VCaP (cell line): ENCODE results near the gene ORM2.
A peak's percentile ranks its signal among the peaks of the same experiment; 100 is the strongest.

ENCODE experiments used
- H3K27ac ChIP-seq: fragments of 450-650 bp; 2 replicates; pipeline ENCODE4 v1.5.1; 2017
- TF ChIP-seq, protein P1 (sequence below): fragments of 450-650 bp; conservative IDR thresholded peaks from 2 replicates; pipeline ENCODE4 v1.5.1; 2017; ENCODE audit warnings: mild to moderate bottlenecking, moderate library complexity

The ORM2 gene

DNA sequence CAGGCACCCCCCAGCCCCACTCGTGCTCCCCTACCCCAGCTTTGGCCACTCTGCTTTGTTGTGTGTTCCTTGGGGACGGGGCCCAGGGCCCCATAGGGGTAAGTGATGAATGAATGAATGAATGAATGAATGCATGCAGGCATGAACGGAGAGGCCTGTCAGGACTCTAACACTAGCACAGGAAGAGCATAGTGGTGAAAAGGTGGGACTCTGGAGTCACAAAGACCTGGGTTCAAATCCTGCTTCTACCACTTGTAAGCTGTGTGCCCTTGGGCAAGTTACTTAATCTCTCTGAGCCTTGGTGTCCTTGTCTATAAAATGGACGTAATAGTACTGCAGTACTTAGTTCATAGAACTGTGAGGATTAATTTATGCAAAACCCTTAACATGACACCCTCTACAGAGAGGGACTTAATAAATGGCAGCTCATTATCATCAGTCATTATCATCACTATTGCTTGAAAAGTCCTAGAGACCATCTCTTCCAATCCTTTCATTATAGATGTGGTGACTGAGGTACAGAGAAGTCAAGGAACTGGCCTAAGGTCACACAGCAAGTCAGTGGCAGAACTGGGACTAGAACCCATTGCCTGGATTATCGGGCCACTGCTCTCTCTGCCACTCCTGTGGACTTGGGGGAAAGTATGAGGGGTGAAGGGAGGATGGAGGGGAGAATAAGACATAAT is 13.2 kb downstream of the ORM2 start:
- TF ChIP-seq, protein P1, sequence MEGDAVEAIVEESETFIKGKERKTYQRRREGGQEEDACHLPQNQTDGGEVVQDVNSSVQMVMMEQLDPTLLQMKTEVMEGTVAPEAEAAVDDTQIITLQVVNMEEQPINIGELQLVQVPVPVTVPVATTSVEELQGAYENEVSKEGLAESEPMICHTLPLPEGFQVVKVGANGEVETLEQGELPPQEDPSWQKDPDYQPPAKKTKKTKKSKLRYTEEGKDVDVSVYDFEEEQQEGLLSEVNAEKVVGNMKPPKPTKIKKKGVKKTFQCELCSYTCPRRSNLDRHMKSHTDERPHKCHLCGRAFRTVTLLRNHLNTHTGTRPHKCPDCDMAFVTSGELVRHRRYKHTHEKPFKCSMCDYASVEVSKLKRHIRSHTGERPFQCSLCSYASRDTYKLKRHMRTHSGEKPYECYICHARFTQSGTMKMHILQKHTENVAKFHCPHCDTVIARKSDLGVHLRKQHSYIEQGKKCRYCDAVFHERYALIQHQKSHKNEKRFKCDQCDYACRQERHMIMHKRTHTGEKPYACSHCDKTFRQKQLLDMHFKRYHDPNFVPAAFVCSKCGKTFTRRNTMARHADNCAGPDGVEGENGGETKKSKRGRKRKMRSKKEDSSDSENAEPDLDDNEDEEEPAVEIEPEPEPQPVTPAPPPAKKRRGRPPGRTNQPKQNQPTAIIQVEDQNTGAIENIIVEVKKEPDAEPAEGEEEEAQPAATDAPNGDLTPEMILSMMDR: no peak
- no peak overlapping the region for H3K27ac ChIP-seq

DNA sequence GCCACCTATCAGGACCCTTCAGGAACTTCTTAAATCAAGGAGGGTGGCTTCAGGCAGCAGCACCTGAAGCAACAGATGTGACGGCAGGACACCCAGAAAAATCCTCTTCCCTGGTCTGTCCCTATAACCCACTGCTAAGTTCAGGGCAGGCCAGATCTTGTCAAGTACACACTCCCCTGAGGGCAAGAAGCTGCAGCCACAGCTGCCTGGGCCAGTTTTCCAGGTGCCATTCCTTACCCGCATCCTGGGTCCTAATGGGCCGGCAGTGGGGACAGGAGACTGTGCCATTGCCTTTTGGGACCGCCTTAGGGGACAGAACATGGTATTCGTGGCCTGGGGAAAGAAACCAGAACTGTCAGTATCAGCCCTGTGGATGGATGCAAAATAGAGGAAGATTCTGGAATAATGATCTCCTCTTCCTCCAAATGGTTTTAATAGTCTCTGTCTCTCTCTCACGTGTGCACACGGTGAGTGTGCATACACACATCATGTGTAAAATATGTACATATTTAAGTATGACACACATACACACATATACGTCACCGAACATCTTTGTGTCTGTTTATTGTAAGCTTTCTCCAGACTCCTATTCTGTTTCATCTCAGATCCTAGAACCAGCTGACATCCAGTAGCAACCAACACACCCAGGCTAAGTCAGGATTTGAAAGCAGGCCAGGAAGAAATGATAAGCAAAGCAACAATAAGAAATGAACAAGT is 14.0 kb downstream of the ORM2 start:
- peak overlapping the region; percentile 28; the same call in 1 of the 2 replicates for H3K27ac ChIP-seq
- TF ChIP-seq, protein P1: no peak

DNA sequence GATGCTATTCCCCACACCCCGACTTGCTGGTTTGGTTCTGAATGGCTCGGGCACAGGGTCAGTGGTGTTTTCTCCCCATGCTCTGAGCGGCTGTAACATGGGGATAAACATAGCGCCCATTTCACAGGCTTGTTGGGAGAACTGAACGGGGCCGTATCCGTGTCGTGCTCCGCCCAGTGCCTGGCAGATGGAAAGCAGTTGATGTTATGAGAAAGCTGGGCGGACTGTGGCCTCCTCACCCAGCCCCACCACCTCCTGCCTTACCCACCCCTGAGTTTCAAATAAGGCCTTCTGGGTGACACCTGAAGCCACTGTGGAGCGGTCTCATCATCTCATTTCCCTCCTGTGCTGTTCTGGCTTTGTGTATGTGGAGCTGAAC is 14.5 kb downstream of the ORM2 start:
- TF ChIP-seq, protein P1: no peak
- H3K27ac ChIP-seq: peak overlapping the region; percentile 28; the same call in 1 of the 2 replicates

DNA sequence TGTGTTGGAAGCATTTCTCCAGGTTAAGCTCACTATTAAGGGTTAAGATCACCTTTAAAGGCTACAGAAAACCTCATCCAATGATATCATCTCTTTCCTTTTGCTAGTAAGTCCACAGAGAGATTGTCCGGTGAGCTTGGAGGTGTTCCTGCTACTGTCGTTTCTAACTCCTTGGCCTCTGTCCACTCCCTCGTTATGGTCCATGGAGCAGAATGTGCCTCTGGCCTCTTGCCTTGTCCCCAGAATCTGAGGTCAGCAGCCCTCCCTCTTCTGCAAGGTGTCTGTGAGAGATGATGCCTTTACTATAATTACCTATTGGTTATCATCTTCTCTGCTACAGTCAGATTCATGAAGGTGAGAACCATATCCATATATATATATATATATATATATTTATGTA is 15.0 kb downstream of the ORM2 start:
- peak overlapping the region; percentile 28; the same call in 1 of the 2 replicates for H3K27ac ChIP-seq
- TF ChIP-seq, protein P1: no peak

DNA sequence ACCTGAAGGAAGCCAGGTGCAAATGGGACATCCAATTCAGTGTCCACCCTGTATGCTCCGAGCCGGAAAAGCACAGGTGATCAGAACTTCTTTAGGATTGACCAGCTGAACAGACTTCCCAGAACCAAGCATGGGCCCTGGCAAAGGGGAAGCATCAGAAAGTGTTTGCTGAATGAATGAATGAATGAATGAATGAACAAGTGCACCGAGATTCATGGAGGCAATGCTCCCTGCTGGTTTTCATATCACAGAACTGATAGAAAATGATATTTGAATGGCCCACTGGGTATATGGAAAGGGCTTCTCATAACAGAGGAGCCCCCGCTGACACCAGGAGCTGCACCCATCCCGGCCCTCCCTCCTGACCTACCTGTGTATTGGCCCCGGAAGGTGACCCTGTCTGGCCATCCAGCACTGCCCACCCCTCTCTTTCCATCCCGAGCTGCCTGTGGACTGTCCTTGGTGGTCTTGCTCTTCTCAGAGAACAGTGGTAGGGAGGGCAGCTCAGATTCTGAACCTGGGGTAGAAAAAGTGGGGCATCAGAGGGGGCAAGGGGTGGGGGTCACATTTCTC is 15.9 kb downstream of the ORM2 start:
- no peak overlapping the region for H3K27ac ChIP-seq
- TF ChIP-seq, protein P1: no peak

DNA sequence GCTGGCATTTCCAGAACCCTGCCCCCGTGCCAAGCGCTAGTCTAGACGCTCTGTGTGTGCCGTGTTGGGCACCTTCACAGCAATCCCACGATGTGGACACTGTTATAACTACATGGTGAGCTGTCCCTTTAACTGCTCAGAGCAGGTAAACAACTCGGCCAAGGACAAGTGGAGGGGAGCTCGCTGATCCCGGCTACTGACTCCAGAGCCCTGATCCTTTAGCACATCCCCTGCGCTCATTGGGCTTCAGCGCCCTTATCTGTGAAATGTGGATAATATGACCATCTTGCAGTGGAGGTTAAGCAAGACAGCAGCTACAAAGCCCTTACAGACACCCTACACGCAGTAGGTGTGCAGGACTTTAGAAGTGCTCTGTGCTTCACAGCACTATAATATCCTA is 16.5 kb downstream of the ORM2 start:
- TF ChIP-seq, protein P1: no peak
- H3K27ac ChIP-seq: no peak overlapping the region

DNA sequence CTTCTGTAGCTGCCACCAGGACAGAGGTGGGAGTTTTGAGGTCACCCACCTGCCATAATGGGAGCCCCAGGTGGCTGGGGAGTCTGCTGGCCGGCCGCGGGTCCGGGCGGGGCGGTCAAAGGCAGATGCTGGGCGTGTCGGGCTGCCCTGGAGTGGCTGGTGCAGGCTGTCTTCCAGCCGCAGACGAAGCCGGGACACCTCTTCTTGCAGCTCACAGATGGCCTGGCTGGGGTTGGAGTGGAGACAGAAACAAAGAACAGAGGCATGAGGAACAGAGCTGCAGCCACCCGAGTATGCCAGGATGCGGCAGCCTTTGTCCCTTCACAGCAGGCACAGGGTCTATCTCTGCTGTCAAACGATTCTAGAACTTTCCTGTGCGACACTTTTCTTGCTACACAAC is 18.0 kb downstream of the ORM2 start:
- H3K27ac ChIP-seq: no peak overlapping the region
- TF ChIP-seq, protein P1: no peak
